H1 (cell line): ENCODE results near the gene JAKMIP1. TPM values are rescaled to one million over a fixed set of nuclear protein-coding genes. Genes with fewer than 3 reads are reported as not detected.

Experiments used
- ASH2L ChIP-seq: fragments of 200-600, 300-600 bp; sonication (generic); IDR thresholded peaks from one replicate; pipeline ENCODE4 v1.7.1; 2017; ENCODE audit warnings: low read length
- CHD7 ChIP-seq: fragments of 300-600 bp; sonication (generic); IDR thresholded peaks from 2 replicates; pipeline ENCODE4 v1.7.1; 2012; ENCODE audit warnings: low read length, moderate library complexity, mild to moderate bottlenecking, inconsistent platforms; ENCODE audit not compliant: insufficient replicate concordance
- EP300 ChIP-seq, 2 experiments: IDR thresholded peaks; 1 replicate in 1 of 2; 2 replicates in 1 of 2; pipeline ENCODE4 v1.6.1; 2011 to 2012; ENCODE audit warnings: low read depth in 2 of 2, low read length in 2 of 2, mild to moderate bottlenecking in 2 of 2, borderline replicate concordance in 1 of 2, inconsistent platforms in 1 of 2, moderate library complexity in 1 of 2
- MAX ChIP-seq: IDR thresholded peaks from 2 replicates; pipeline ENCODE4 v1.6.1; 2012; ENCODE audit warnings: inconsistent platforms
- POLR2AphosphoS5 ChIP-seq: IDR thresholded peaks from 2 replicates; pipeline ENCODE4 v1.6.1; 2011; ENCODE audit warnings: low read depth, low read length
- SUZ12 ChIP-seq: fragments of 200-600 bp; sonication (generic); IDR thresholded peaks from 2 replicates; pipeline ENCODE4 v1.6.1; 2012; ENCODE audit warnings: mild to moderate bottlenecking, inconsistent platforms, low read length, moderate library complexity, mixed read lengths
- polyA plus RNA-seq, 7 experiments: library from polyadenylated mRNA; depleted of rRNA in 3 of 7; stranded (reverse) in 5 of 7; unstranded in 2 of 7; fragments of >200 nt in 5 of 7; fragments of 200-250 nt in 2 of 7; gene quantifications; 1 replicate in 5 of 7; 2 replicates in 1 of 7; 4 replicates in 1 of 7; pipeline versions ENCODE4 v1.2.1 to v1.2.3, GENCODE V29; 2011 to 2013; ENCODE audit warnings: missing spikeins in 2 of 7, mixed read lengths in 2 of 7
- total RNA-seq: library from RNA; stranded (reverse); fragmentation: NEBNext Ultra II Directional; extraction: Animal tissue kit (Norgen Biotek cat#: 25700); gene quantifications from 2 replicates; pipeline ENCODE4 v1.2.1, GENCODE V29; 2021

JAKMIP1 gene
- total and polyA plus RNA-seq, 2 of the 8 experiments (the other 6 are each of a cell fraction or from before 2014, with no cell fraction given) = 2.5 to 4.4 TPM

- TF ChIP-seq CHD7 (no peak), POLR2AphosphoS5 (no peak), SUZ12 (no peak), EP300 (IDR thresholded peaks at IDR 0.05; ENCODE audit: borderline replicate concordance in 1 of 2, low read depth in 2 of 2, low read length in 2 of 2) (no peak), ASH2L (no peak), MAX (no peak)
Measured at GRCh38 chr4:6090931-6091330, 109.4 kb downstream of the JAKMIP1 start (continued).
